ENCODE results near the gene CRACR2B.

The CRACR2B gene

DNA sequence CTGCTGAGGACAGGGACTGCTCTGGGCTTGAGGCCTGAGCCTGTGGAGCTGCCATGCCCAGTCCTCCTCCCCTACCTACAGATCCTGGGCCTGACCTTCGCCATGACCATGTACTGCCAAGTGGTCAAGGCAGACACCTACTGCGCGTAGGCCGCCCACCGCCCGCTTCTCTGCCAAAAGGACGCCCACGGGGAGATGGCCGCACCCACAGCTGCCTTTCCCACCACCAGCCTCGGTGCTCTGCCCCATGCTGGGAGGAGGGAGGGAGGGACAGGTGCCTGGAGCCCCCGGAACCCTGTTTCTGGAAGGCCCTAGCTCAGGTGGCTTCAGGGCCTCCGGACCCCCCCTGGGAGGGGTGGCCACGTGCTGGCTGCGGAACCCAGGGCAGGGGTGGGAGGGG is 38.8 kb downstream of the CRACR2B start:
- DNase-seq (ENCODE audit: low read depth in 3 of 3, low spot score in 1 of 3), result no peak

DNA sequence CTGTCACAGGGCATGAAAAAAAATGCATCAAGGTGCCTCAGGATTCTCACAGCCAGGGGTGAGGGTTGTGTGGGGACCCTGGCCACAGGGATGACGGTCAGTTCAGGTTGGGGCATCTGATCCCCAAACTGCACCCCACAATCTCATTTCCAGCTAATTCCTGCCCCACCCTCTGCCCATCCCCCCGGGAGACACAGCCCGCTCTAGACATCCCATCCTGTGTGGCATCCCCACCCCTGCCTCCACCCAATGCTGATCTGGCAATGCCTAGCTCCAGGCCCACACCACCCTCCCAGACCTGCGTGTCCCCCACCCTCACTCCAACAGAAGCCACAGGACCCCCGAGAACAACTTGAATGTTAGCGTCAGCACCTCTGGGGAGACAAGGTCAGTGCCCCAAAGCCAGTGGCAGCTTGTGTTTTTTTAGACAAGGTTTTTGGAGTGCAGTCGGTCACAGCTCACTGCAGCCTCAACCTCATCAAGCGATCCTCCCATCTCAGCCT is 40.2 kb downstream of the CRACR2B start:
- no peak for DNase-seq (ENCODE audit: low read depth in 3 of 3, low spot score in 1 of 3)

DNA sequence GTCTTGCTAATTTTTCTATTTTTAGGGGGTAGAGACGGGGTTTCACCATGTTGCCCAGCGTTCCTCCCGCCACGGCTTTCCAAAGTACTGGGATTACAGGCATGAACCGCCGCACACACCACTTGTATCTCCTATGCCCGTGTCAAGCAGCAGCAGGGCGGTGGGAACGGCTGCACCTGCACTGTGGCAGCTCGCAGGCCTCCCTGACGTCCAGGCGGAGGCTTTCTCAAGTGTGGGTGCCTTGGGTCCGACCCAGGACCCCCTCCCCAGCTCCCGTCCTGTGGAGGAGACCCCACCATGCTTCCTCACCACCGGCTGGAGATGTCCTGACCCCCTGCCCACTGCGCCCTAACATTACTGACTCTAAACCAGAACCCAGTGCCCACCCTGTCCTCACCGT is 40.7 kb downstream of the CRACR2B start:
- DNase-seq (ENCODE audit: low read depth in 3 of 3, low spot score in 1 of 3), result no peak

DNA sequence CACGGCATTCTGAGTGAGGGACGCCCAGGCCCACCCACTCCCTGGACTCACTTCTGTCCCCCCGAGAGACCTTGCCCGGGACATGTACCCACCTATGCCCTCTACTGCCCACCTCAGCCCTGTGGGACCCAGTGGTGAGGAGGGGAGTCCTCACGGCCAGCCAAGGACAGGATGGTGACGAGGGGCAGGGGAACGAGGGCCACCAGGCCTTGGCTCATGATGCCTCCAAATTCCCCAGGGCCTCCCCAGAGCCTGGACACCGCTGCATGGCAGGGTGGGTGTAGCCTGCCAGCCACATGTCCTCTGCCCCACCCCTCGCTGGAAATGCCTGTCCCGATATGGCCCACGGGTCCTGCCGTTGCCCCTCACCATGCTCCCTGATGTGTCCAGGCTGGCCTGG is 41.1 kb downstream of the CRACR2B start:
- DNase-seq (ENCODE audit: low read depth in 3 of 3, low spot score in 1 of 3), result no peak

DNA sequence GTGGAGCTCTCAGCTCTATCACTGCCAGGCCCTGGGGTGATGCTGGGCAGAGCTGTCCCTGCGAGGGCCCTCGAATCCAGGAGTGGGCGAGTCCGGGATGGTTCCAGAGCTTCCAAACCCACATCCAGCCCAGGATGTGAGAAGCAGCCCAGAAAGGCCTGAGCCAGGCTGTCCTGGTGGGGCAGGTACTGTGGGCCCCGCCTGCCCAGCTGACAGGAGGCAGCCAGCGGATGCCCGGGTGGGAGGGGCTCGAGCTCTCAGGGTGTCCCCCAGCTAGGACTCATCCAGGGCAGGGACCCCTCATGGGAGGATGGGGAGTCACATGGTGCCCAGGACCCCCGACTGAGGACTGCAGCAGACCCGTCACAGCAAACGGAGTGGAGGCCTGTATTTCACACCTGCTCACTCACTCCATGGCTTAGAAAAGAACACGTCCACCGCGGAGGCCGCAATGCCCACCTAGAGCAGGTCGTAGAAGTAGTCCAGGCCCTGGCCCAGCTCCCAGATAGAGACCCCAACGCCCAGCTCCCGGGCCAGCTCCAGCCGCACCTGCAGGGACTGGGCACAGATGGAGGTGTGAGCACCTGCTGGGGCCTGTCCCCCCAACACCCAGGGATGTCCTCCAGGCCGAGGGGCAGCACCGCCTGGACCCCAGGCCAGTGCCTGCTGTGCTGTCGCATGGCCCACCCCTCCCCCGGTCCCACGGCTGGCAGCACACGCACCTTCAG is 41.8 kb downstream of the CRACR2B start:
- no peak for DNase-seq (ENCODE audit: low read depth in 3 of 3, low spot score in 1 of 3)

GRCh38 chr11:870127-870413 is 42.4 kb downstream of the CRACR2B start:
- no peak for DNase-seq (ENCODE audit: low read depth in 3 of 3, low spot score in 1 of 3)

DNA sequence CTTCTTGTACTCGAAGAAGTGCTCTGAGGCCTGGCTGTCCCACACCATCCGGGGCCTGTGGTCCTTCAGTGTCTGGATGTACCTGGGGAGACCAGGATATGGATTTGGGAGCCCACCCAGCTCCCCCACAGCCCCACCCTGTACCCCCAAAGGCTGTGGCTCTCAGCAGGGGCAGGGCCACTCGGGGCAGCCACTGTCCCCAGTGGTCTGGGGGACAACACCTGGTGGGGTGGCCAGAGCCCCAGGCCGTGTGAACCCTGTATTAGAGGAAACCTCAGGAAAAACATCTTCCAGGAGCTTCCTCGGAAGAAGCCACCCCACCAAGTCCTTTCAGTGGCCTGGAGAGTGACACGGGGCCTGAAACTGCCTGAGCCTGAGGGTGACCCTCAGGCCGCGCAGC is 42.7 kb downstream of the CRACR2B start:
- no peak for DNase-seq (ENCODE audit: low read depth in 3 of 3, low spot score in 1 of 3)

GRCh38 chr11:871472-871871 is 43.8 kb downstream of the CRACR2B start:
- DNase-seq (ENCODE audit: low read depth in 3 of 3, low spot score in 1 of 3), result no peak

GRCh38 chr11:872799-873198 is 45.1 kb downstream of the CRACR2B start:
- no peak for DNase-seq (ENCODE audit: low read depth in 3 of 3, low spot score in 1 of 3)

DNA sequence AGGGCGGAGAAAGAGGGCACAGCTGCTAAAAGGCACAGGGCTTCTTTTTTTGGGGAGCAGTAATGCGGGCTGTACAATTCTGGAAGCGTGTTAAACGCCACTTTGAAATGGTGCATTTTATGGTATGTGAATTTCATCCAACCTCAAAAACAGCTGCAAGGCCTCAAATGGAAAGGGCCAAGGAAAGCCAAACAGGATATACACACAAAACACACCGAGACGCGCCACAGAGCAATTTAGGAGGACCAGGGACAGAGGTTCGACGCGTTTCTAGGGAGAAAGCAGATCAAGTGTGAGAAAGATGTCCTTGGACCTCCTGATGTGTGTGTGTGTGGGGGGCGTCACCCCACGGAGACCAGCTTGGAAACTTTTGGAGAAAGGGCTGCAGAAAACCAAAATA is 46.0 kb downstream of the CRACR2B start:
- DNase-seq (ENCODE audit: low read depth in 3 of 3, low spot score in 1 of 3), result no peak

DNA sequence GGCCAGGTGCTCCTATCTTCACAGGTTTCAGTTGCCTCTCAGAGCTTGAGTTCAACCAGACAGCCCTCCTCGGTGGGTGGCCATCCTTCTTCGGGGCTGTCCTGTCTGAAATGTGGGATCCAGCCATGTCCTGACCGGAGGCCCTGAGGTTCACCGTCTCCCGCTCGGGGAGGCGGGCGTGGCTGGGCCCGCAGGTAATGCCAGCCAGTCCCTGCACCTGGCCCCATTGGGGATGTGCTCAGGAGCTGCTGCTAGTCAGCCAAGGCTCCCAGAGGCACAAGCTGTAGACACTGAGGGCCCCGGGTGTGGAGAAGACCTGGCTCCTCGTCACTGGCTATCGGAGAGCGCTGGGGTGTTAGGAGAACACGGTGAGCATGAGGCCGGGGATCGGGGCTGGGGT is 47.5 kb downstream of the CRACR2B start:
- DNase-seq (ENCODE audit: low read depth in 3 of 3, low spot score in 1 of 3), result no peak

- DNase-seq (ENCODE audit: low read depth in 3 of 3, low spot score in 1 of 3), result no peak
Measured at GRCh38 chr11:875769-876301, 48.1 kb downstream of the CRACR2B start.

- no peak for DNase-seq (ENCODE audit: low read depth in 3 of 3, low spot score in 1 of 3)
Measured at GRCh38 chr11:876545-876944, 48.8 kb downstream of the CRACR2B start.

DNA sequence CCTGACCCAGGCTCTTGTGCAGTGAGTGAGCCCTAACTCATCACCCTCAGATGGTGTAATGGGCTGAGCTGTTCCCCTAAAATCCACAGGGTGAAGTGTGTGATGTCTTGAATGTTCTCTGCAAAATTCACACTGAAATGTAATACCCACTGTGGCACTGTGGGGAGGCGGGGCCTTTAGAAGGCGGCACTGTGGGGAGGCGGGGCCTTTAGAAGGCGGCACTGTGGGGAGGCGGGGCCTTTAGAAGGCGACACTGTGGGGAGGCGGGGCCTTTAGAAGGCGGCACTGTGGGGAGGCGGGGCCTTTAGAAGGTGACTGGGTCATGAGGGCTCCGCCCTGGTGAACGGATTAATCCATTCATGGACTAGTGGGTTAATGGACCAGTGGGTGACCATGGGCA is 49.8 kb downstream of the CRACR2B start:
- no peak for DNase-seq (ENCODE audit: low read depth in 3 of 3, low spot score in 1 of 3)

- DNase-seq (ENCODE audit: low read depth in 3 of 3, low spot score in 1 of 3), result no peak
Measured at GRCh38 chr11:880447-880846, 52.7 kb downstream of the CRACR2B start.
